Large intestine (tissue), 3 donors: Measurements from ENCODE around the gene SERPINE2. TPM values are rescaled to one million over a fixed set of nuclear protein-coding genes. Genes with fewer than 3 reads are reported as not detected.
"Not testable (repeated sequence)": the region's sequence is repeated elsewhere in the genome, so short reads cannot be mapped to it uniquely, and the experiment has no call there.

ENCODE experiments used
- DNase-seq, 2 donors: peaks; one replicate each; pipeline versions ENCODE4 v3.0.0 to v3.0.0-alpha.2; 2013
- H3K27ac ChIP-seq: one replicate; pipeline ENCODE4 v1.5.1; 2013; ENCODE audit warnings: low read length
- H3K27me3 ChIP-seq: 2 replicates; pipeline ENCODE4 v1.6.1; 2013; ENCODE audit warnings: low read length; ENCODE audit not compliant: control insufficient read depth, insufficient read depth
- H3K36me3 ChIP-seq: 2 replicates; pipeline ENCODE4 v1.6.1; 2013; ENCODE audit warnings: low read length; ENCODE audit not compliant: control insufficient read depth, insufficient read depth
- H3K4me1 ChIP-seq: one replicate; pipeline ENCODE4 v1.6.1; 2013; ENCODE audit warnings: low read length; ENCODE audit not compliant: control insufficient read depth, insufficient read depth
- H3K4me3 ChIP-seq: one replicate; pipeline ENCODE4 v1.5.1; 2013; ENCODE audit warnings: low read length
- H3K9me3 ChIP-seq: one replicate; pipeline ENCODE4 v1.6.1; 2013; ENCODE audit warnings: mild to moderate bottlenecking, low read depth, low read length, moderate library complexity; ENCODE audit not compliant: control insufficient read depth
- whole genome bisulfite sequencing: methylation state at CpG from one replicate; pipeline ENCODE4 v1.1.5; 2013; ENCODE audit warnings: low lambda C conversion rate; ENCODE audit not compliant: insufficient coverage; 5-methylcytosine and 5-hydroxymethylcytosine counted together
- polyA plus RNA-seq: library from polyadenylated mRNA; unstranded; fragments of 120-200 nt; gene quantifications from one replicate; pipeline ENCODE4 v1.2.1, GENCODE V29; 2013

The SERPINE2 gene
- polyA plus RNA-seq, 1 donor, result 72.4 TPM

GRCh38 chr2:223945755-223946154 is 93.3 kb downstream of the SERPINE2 start:
- H3K9me3 ChIP-seq, result no peaks in the 10 kb centered on the region
- H3K36me3 ChIP-seq, result no peaks in the 10 kb centered on the region
- peaks cover 18% of the 10 kb centered on the region for H3K4me1 ChIP-seq
- H3K4me3 ChIP-seq, result no peak overlapping the region
- no peak for DNase-seq
- H3K27ac ChIP-seq, result no peak overlapping the region
- no peaks in the 10 kb centered on the region for H3K27me3 ChIP-seq
- WGBS, result 100% methylated on average over 1 of the region's 4 CpGs

- no CpG with 5 or more reads among the region's 87 CpGs for WGBS
- Histone ChIP-seq H3K36me3 (no peaks in the 10 kb centered on the region), H3K4me1 (peaks cover 18% of the 10 kb centered on the region), H3K4me3 (peak within 1 kb of the TSS; percentile 93), H3K9me3 (no peaks in the 10 kb centered on the region), H3K27ac (peak within 1 kb of the TSS; percentile 83), H3K27me3 (no peaks in the 10 kb centered on the region)
- peak; percentile 87 to 93 for DNase-seq
These were observed 94.2 kb downstream of the SERPINE2 start, which contains the start of gene WDFY1 for GRCh38 chr2:223944703-223945531. Gene WDFY1, minus strand, starts transcription at chr2:223945335. Its CDS starts 51 bp downstream, at chr2:223945284.

GRCh38 chr2:223944166-223944702 is 94.9 kb downstream of the SERPINE2 start:
- peak in 1 of 2 donors; percentile 70 for DNase-seq
- no CpG with 5 or more reads among the region's 46 CpGs for WGBS
- no peaks in the 10 kb centered on the region for H3K36me3 ChIP-seq
- H3K9me3 ChIP-seq, result no peaks in the 10 kb centered on the region
- H3K4me1 ChIP-seq, result peaks cover 18% of the 10 kb centered on the region
- H3K27me3 ChIP-seq, result no peaks in the 10 kb centered on the region
- peak overlapping the region; percentile 93 for H3K4me3 ChIP-seq
- peak overlapping the region; percentile 83 for H3K27ac ChIP-seq

- H3K9me3 ChIP-seq, result no peaks in the 10 kb centered on the region
- peaks cover 18% of the 10 kb centered on the region for H3K4me1 ChIP-seq
- H3K27ac ChIP-seq, result peak overlapping the region; percentile 83
- peak overlapping the region; percentile 93 for H3K4me3 ChIP-seq
- H3K27me3 ChIP-seq, result no peaks in the 10 kb centered on the region
- DNase-seq, result peak; percentile 67 to 87
- H3K36me3 ChIP-seq, result no peaks in the 10 kb centered on the region
- WGBS, result no CpG with 5 or more reads among the region's 7 CpGs
These were observed 95.5 kb downstream of the SERPINE2 start for GRCh38 chr2:223943561-223944008.

GRCh38 chr2:223943135-223943534 is 96.0 kb downstream of the SERPINE2 start:
- Histone ChIP-seq H3K4me3 (peak overlapping the region; percentile 93), H3K36me3 (no peaks in the 10 kb centered on the region), H3K27ac (peak overlapping the region; percentile 83), H3K9me3 (no peaks in the 10 kb centered on the region), H3K4me1 (peaks cover 18% of the 10 kb centered on the region), H3K27me3 (no peaks in the 10 kb centered on the region)
- WGBS, result no CpG with 5 or more reads among the region's 1 CpG
- DNase-seq, result no peak

GRCh38 chr2:223941579-223942277 is 97.4 kb downstream of the SERPINE2 start:
- H3K27me3 ChIP-seq, result no peaks in the 10 kb centered on the region
- peak overlapping the region; percentile 18 for H3K27ac ChIP-seq
- H3K9me3 ChIP-seq, result no peaks in the 10 kb centered on the region
- H3K4me1 ChIP-seq, result peaks cover 20% of the 10 kb centered on the region
- 43% methylated on average over 3 of the region's 12 CpGs for WGBS
- peak; percentile 50 to 75 for DNase-seq
- H3K36me3 ChIP-seq, result no peaks in the 10 kb centered on the region
- H3K4me3 ChIP-seq, result no peak overlapping the region

GRCh38 chr2:223939438-223939837 is 99.6 kb downstream of the SERPINE2 start:
- H3K27me3 ChIP-seq, H3K36me3 ChIP-seq, DNase-seq, H3K27ac ChIP-seq, H3K4me3 ChIP-seq, H3K9me3 ChIP-seq: not testable (repeated sequence)
- peaks cover 29% of the 10 kb centered on the region for H3K4me1 ChIP-seq
- no CpG with 5 or more reads among the region's 2 CpGs for WGBS

- DNase-seq, result no peak
- H3K36me3 ChIP-seq, result no peaks in the 10 kb centered on the region
- WGBS, result no CpG with 5 or more reads among the region's 1 CpG
- peaks cover 25% of the 10 kb centered on the region for H3K4me1 ChIP-seq
- no peak overlapping the region for H3K27ac ChIP-seq
- H3K9me3 ChIP-seq, result no peaks in the 10 kb centered on the region
- no peaks in the 10 kb centered on the region for H3K27me3 ChIP-seq
- no peak overlapping the region for H3K4me3 ChIP-seq
These were observed 101.6 kb downstream of the SERPINE2 start for GRCh38 chr2:223937535-223937934.

- DNase-seq, result no peak
- Histone ChIP-seq H3K9me3 (no peaks in the 10 kb centered on the region), H3K4me1 (peaks cover 23% of the 10 kb centered on the region), H3K27ac (no peak overlapping the region), H3K27me3 (no peaks in the 10 kb centered on the region), H3K36me3 (no peaks in the 10 kb centered on the region), H3K4me3 (no peak overlapping the region)
- 82% methylated on average over 2 of the region's 5 CpGs for WGBS
These were observed 102.2 kb downstream of the SERPINE2 start for GRCh38 chr2:223936862-223937326.

- Histone ChIP-seq H3K9me3 (no peaks in the 10 kb centered on the region), H3K36me3 (no peaks in the 10 kb centered on the region), H3K4me3 (no peak overlapping the region), H3K4me1 (peaks cover 15% of the 10 kb centered on the region), H3K27ac (no peak overlapping the region), H3K27me3 (no peaks in the 10 kb centered on the region)
- no peak for DNase-seq
These were observed 103.5 kb downstream of the SERPINE2 start for GRCh38 chr2:223935459-223936125.
